B cell (primary cell): ENCODE results near the gene RDH8. TPM values are rescaled to one million over a fixed set of nuclear protein-coding genes. Genes with fewer than 3 reads are reported as not detected.

Experiments
- ATAC-seq: fragments of 200-7000 bp; cut with Tn5 transposase; one replicate; pipeline ENCODE4 v1.10.0; 2021; ENCODE audit warnings: low read depth, mild to moderate bottlenecking, moderate number of reproducible peaks, moderate library complexity
- CTCF ChIA-PET: fragments of 350-600 bp; sonication (Branson Sonifier 250); formaldehyde crosslinking; loops from one replicate; lab custom pipeline; 2021; ENCODE audit warnings: antibody characterized with exemption, inconsistent platforms; lab: Charles Lee
- POLR2A ChIA-PET: fragments of 350-600 bp; sonication (Branson Sonifier 250); formaldehyde crosslinking; loops from one replicate; lab custom pipeline; 2021; ENCODE audit warnings: antibody characterized with exemption; lab: Charles Lee
- DNase-seq: peaks from one replicate; pipeline ENCODE4 v3.0.0; 2013
- H2AFZ ChIP-seq: 2 replicates; pipeline ENCODE4 v1.6.1; 2012; ENCODE audit warnings: mild to moderate bottlenecking, low read depth, low read length; ENCODE audit not compliant: insufficient read depth, poor library complexity, severe bottlenecking
- H3K27ac ChIP-seq, 2 donors: 1 replicate in 1 of 2; 2 replicates in 1 of 2; pipeline ENCODE4 v1.5.1; 2012 to 2013; ENCODE audit warnings: low read length in 2 of 2, mild to moderate bottlenecking in 2 of 2, moderate library complexity in 1 of 2
- H3K27me3 ChIP-seq, 4 experiments: fragments of 200-600 bp in 1 of 4; sonication (generic) in 1 of 4; replicated peaks in 1 of 4; 1 replicate in 2 of 4; 2 replicates in 2 of 4; pipeline versions ENCODE4 v1.6.1 to v1.7.0; 2013 to 2016; ENCODE audit warnings: low read length in 3 of 4, mild to moderate bottlenecking in 2 of 4, mixed read lengths in 1 of 4, moderate library complexity in 1 of 4; ENCODE audit not compliant: insufficient read depth in 4 of 4, control insufficient read depth in 3 of 4; ENCODE audit errors: control extremely low read depth in 1 of 4
- H3K36me3 ChIP-seq, 2 experiments: replicated peaks in 1 of 2; 1 replicate in 1 of 2; 2 replicates in 1 of 2; pipeline versions ENCODE4 v1.6.1 to v1.7.1; 2013; ENCODE audit warnings: low read length in 1 of 2; ENCODE audit not compliant: insufficient read depth in 2 of 2, control insufficient read depth in 1 of 2; ENCODE audit errors: control extremely low read depth in 1 of 2, extremely low read depth in 1 of 2
- H3K4me1 ChIP-seq, 2 donors: fragments of 200-600 bp in 1 of 2; sonication (generic) in 1 of 2; 1 replicate in 1 of 2; 2 replicates in 1 of 2; pipeline versions ENCODE4 v1.5.1 to v1.6.1; 2013 to 2017; ENCODE audit warnings: low read length in 2 of 2; ENCODE audit not compliant: control insufficient read depth in 2 of 2, insufficient read depth in 2 of 2
- H3K4me2 ChIP-seq: replicated peaks from 2 replicates; pipeline ENCODE3; 2012; ENCODE audit warnings: mild to moderate bottlenecking, low read depth, low read length; ENCODE audit not compliant: poor library complexity, severe bottlenecking
- H3K4me3 ChIP-seq, 5 experiments: fragments of 200-600 bp in 1 of 5; sonication (generic) in 1 of 5; 1 replicate in 3 of 5; 2 replicates in 2 of 5; pipeline versions ENCODE4 v1.5.1 to v1.7.0; 2011 to 2016; ENCODE audit warnings: low read length in 4 of 5, mild to moderate bottlenecking in 4 of 5, low read depth in 2 of 5, control low read depth in 1 of 5, moderate library complexity in 1 of 5; ENCODE audit not compliant: insufficient read depth in 1 of 5; ENCODE audit errors: control extremely low read depth in 1 of 5, extremely low read depth in 1 of 5
- H3K79me2 ChIP-seq: fragments of 200-600 bp; sonication (generic); one replicate; pipeline ENCODE4 v1.6.0; 2016; ENCODE audit warnings: low read length; ENCODE audit not compliant: control insufficient read depth, insufficient read depth
- H3K9ac ChIP-seq: fragments of 200-600 bp; sonication (generic); 2 replicates; pipeline ENCODE4 v1.6.1; 2017; ENCODE audit warnings: mild to moderate bottlenecking, low read length, moderate library complexity
- H3K9me3 ChIP-seq, 3 donors: one replicate each; pipeline versions ENCODE4 v1.6.1 to v1.7.1; 2013; ENCODE audit warnings: low read length in 2 of 3; ENCODE audit not compliant: control insufficient read depth in 2 of 3, insufficient read depth in 1 of 3; ENCODE audit errors: control extremely low read depth in 1 of 3
- H4K20me1 ChIP-seq: 2 replicates; pipeline ENCODE4 v1.6.0; 2012; ENCODE audit warnings: mild to moderate bottlenecking, low read length; ENCODE audit not compliant: insufficient read depth, control insufficient read depth, poor library complexity, severe bottlenecking
- H3K27ac Mint-ChIP-seq: one replicate; pipeline ENCODE4 v1.8.0; 2021; ENCODE audit warnings: mixed read lengths
- H3K27me3 Mint-ChIP-seq: one replicate; pipeline ENCODE4 v1.8.0; 2021; ENCODE audit warnings: mixed read lengths
- H3K4me1 Mint-ChIP-seq: one replicate; pipeline ENCODE4 v1.8.0; 2021; ENCODE audit warnings: mixed read lengths
- H3K4me3 Mint-ChIP-seq: one replicate; pipeline ENCODE4 v1.8.0; 2021; ENCODE audit warnings: mixed read lengths
- H3K9me3 Mint-ChIP-seq: one replicate; pipeline ENCODE4 v1.8.0; 2022; ENCODE audit warnings: mixed read lengths; ENCODE audit not compliant: insufficient read depth
- CTCF ChIP-seq: fragments of 200-600 bp; IDR thresholded peaks from one replicate; pipeline ENCODE4 v1.8.0; 2022; ENCODE audit warnings: antibody characterized with exemption, mild to moderate bottlenecking
- EZH2 ChIP-seq: IDR thresholded peaks from 2 replicates; pipeline ENCODE4 v1.6.1; 2012; ENCODE audit warnings: borderline replicate concordance, low read depth, mild to moderate bottlenecking, moderate library complexity, low read length; ENCODE audit not compliant: insufficient read depth, poor library complexity, severe bottlenecking
- WGBS: methylation state at CpG from one replicate; pipeline ENCODE4 v1.1.5; 2013; ENCODE audit warnings: missing lambda C conversion rate; ENCODE audit not compliant: insufficient coverage; 5-methylcytosine and 5-hydroxymethylcytosine counted together
- intact Hi-C: fragments of 100-400 bp; cut with micrococcal nuclease; formaldehyde crosslinking; loops from one replicate; pipeline ENCODE4 v1.10.0; 2022
- polyA plus RNA-seq: library from polyadenylated mRNA; depleted of rRNA; stranded (reverse); fragments of >200 nt; gene quantifications from 2 replicates; pipeline ENCODE4 v1.2.3, GENCODE V29; 2012
- total RNA-seq, 2 donors: library from RNA; stranded (reverse); fragments of 120-200 nt in 1 of 2; gene quantifications; 1 replicate in 1 of 2; 2 replicates in 1 of 2; pipeline versions ENCODE4 v1.2.3 to v1.2.4, GENCODE V29; 2013 to 2022

Gene RDH8
- total and polyA plus RNA-seq, 2 donors (not counting 1 experiment from before 2014, with no cell fraction given) = not detected

GRCh38 chr19:10043286-10043927, 30.1 kb downstream of the RDH8 start:
- Histone ChIP-seq H3K36me3 (no peaks in the 10 kb centered on the region), H4K20me1 (no peaks in the 10 kb centered on the region), H3K79me2 (no peaks in the 10 kb centered on the region), H3K4me1 (no peaks in the 10 kb centered on the region), H2AFZ (no peak overlapping the region), H3K27me3 (peaks cover 0 to 39% (median 5%) of the 10 kb centered on the region in 4 experiments), H3K9ac (no peak overlapping the region), H3K9me3 (peaks cover 2 to 86% (median 37%) of the 10 kb centered on the region in 3 donors), H3K27ac (no peak overlapping the region), H3K4me2 (no peak overlapping the region), H3K4me3 (no peak overlapping the region)
- H3K4me3 Mint-ChIP-seq = no peak overlapping the region
- peak; percentile 56 for DNase-seq
- no peak for TF ChIP-seq CTCF
- TF ChIP-seq EZH2 = no peak
- no peaks in the 10 kb centered on the region for H3K4me1 Mint-ChIP-seq
- CTCF ChIA-PET = interaction anchor here (1.2 to 1.3 kb wide), 2 partner anchors 16 to 113 kb away, joined by 3 read pairs; no protein-coding TSS in a partner anchor
- POLR2A ChIA-PET = no interaction called here
- peaks cover 39% of the 10 kb centered on the region for H3K27me3 Mint-ChIP-seq
- intact Hi-C loops = no loop called here
- H3K9me3 Mint-ChIP-seq = peaks cover 9% of the 10 kb centered on the region
- no peak overlapping the region for H3K27ac Mint-ChIP-seq
- no peak for ATAC-seq
- 78% methylated on average over 4 of the region's 4 CpGs for WGBS

GRCh38 chr19:10044390-10044789, 31.1 kb downstream of the RDH8 start:
- WGBS = no CpG with 5 or more reads among the region's 1 CpG
- ATAC-seq (no peak), DNase-seq (no peak)
- Histone ChIP-seq H3K27ac (no peak overlapping the region), H3K9me3 (peaks cover 2 to 76% (median 37%) of the 10 kb centered on the region in 3 donors), H3K36me3 (no peaks in the 10 kb centered on the region), H2AFZ (no peak overlapping the region), H4K20me1 (no peaks in the 10 kb centered on the region), H3K9ac (no peak overlapping the region), H3K4me2 (no peak overlapping the region), H3K79me2 (no peaks in the 10 kb centered on the region), H3K4me1 (no peaks in the 10 kb centered on the region), H3K4me3 (peak overlapping the region in 1 of 5 experiments; percentile 19), H3K27me3 (peaks cover 0 to 33% (median 3%) of the 10 kb centered on the region in 4 experiments)
- peaks cover 9% of the 10 kb centered on the region for H3K9me3 Mint-ChIP-seq
- intact Hi-C loops = no loop called here
- H3K4me3 Mint-ChIP-seq = no peak overlapping the region
- H3K27ac Mint-ChIP-seq = no peak overlapping the region
- H3K27me3 Mint-ChIP-seq = peaks cover 34% of the 10 kb centered on the region
- no peaks in the 10 kb centered on the region for H3K4me1 Mint-ChIP-seq
- TF ChIP-seq CTCF (no peak), EZH2 (no peak)
- POLR2A ChIA-PET = no interaction called here
- CTCF ChIA-PET = interaction anchor here (1.3 kb wide), 1 partner anchor 17 kb away, joined by 3 read pairs; no protein-coding TSS in a partner anchor
